H1 (cell line): ENCODE measurements around the gene DOCK10. TPM values are rescaled to one million over a fixed set of nuclear protein-coding genes. Genes with fewer than 3 reads are reported as not detected.

Experiments used
- CTCF ChIA-PET: fragments of 300-600 bp; sonication (Branson Sonifier 250); formaldehyde crosslinking; loops from one replicate; lab custom pipeline; 2021; ENCODE audit not compliant: partially characterized antibody; lab: Charles Lee
- POLR2A ChIA-PET: fragments of 300-600 bp; sonication (Branson Sonifier 250); formaldehyde crosslinking; loops from one replicate; lab custom pipeline; 2021; ENCODE audit warnings: inconsistent platforms; ENCODE audit not compliant: partially characterized antibody; lab: Charles Lee
- DNase-seq, 2 experiments: peaks; one replicate each; pipeline versions ENCODE4 v3.0.0 to v3.0.0-alpha.2; 2010 to 2022; ENCODE audit warnings: low spot score in 2 of 2, low read depth in 1 of 2, mixed read lengths in 1 of 2
- FAIRE-seq: peaks from 2 replicates; lab custom pipeline; 2011; peaks lifted over from hg19 to GRCh38; lab: Jason Lieb, UNC
- H2AFZ ChIP-seq: 2 replicates; pipeline ENCODE4 v1.8.1; 2012; ENCODE audit warnings: low read length, inconsistent platforms
- H2AK5ac ChIP-seq: 2 replicates; pipeline ENCODE4 v1.6.1; 2013; ENCODE audit warnings: low read depth, low read length
- H2BK120ac ChIP-seq: replicated peaks from 2 replicates; pipeline ENCODE3; 2013; ENCODE audit warnings: low read depth, low read length, inconsistent platforms
- H2BK12ac ChIP-seq: 2 replicates; pipeline ENCODE4 v1.6.1; 2013; ENCODE audit warnings: low read depth, low read length
- H2BK15ac ChIP-seq: 2 replicates; pipeline ENCODE4 v1.6.1; 2013; ENCODE audit warnings: low read length
- H2BK20ac ChIP-seq: 2 replicates; pipeline ENCODE4 v1.6.1; 2013; ENCODE audit warnings: low read length
- H2BK5ac ChIP-seq: 2 replicates; pipeline ENCODE4 v1.6.1; 2013; ENCODE audit warnings: low read depth, low read length
- H3K14ac ChIP-seq: 2 replicates; pipeline ENCODE4 v1.6.1; 2013; ENCODE audit warnings: inconsistent platforms; ENCODE audit not compliant: insufficient read length
- H3K18ac ChIP-seq: 2 replicates; pipeline ENCODE4 v1.6.1; 2013; ENCODE audit warnings: low read length; ENCODE audit errors: extremely low read depth
- H3K23ac ChIP-seq: 2 replicates; pipeline ENCODE4 v1.6.1; 2013; ENCODE audit warnings: inconsistent platforms; ENCODE audit not compliant: insufficient read length
- H3K23me2 ChIP-seq: 2 replicates; pipeline ENCODE4 v1.6.1; 2013; ENCODE audit warnings: low read depth, low read length
- H3K27ac ChIP-seq: 2 replicates; pipeline ENCODE4 v1.6.1; 2011; ENCODE audit warnings: low read depth, low read length, inconsistent platforms
- H3K27me3 ChIP-seq, 4 experiments: replicated peaks in 1 of 4; 1 replicate in 1 of 4; 2 replicates in 3 of 4; pipeline versions ENCODE4 v1.6.1 to v1.8.1; 2011 to 2013; ENCODE audit warnings: low read length in 3 of 4, mild to moderate bottlenecking in 3 of 4, inconsistent platforms in 2 of 4, mixed read lengths in 2 of 4, moderate library complexity in 1 of 4; ENCODE audit not compliant: control insufficient read depth in 3 of 4, insufficient read depth in 3 of 4; ENCODE audit errors: extremely low read depth in 1 of 4
- H3K36me3 ChIP-seq, 4 experiments: 2 replicates each; pipeline versions ENCODE4 v1.6.1 to v1.8.1; 2011 to 2013; ENCODE audit warnings: mild to moderate bottlenecking in 4 of 4, low read length in 3 of 4, moderate library complexity in 2 of 4, control low read depth in 1 of 4, inconsistent platforms in 1 of 4; ENCODE audit not compliant: insufficient read depth in 4 of 4, control insufficient read depth in 2 of 4
- H3K4ac ChIP-seq: replicated peaks from 2 replicates; pipeline ENCODE3; 2013; ENCODE audit warnings: low read length, low read depth, mixed read lengths, inconsistent platforms; ENCODE audit not compliant: insufficient read length
- H3K4me1 ChIP-seq, 4 experiments: replicated peaks in 1 of 4; 1 replicate in 1 of 4; 2 replicates in 3 of 4; pipeline versions ENCODE4 v1.6.1 to v1.8.1; 2011 to 2013; ENCODE audit warnings: low read length in 3 of 4, inconsistent platforms in 2 of 4, mixed read lengths in 1 of 4; ENCODE audit not compliant: insufficient read depth in 4 of 4, control insufficient read depth in 3 of 4
- H3K4me2 ChIP-seq, 2 experiments: 2 replicates each; pipeline versions ENCODE4 v1.6.1 to v1.8.1; 2011 to 2013; ENCODE audit warnings: low read depth in 2 of 2, low read length in 2 of 2, control low read depth in 1 of 2, inconsistent platforms in 1 of 2, mild to moderate bottlenecking in 1 of 2; ENCODE audit not compliant: insufficient read depth in 1 of 2
- H3K4me3 ChIP-seq, 4 experiments: fragments of 200-600, 300-600 bp in 1 of 4; sonication (generic), shearing (Covaris generic), sonication (Bioruptor Twin) in 1 of 4; 2 replicates each; pipeline versions ENCODE4 v1.5.1 to v1.8.1; 2011 to 2016; ENCODE audit warnings: low read length in 4 of 4, low read depth in 3 of 4, control low read depth in 2 of 4, inconsistent platforms in 2 of 4, mild to moderate bottlenecking in 2 of 4, mixed read lengths in 1 of 4, moderate library complexity in 1 of 4; ENCODE audit not compliant: insufficient read depth in 2 of 4; ENCODE audit errors: extremely low read depth in 1 of 4
- H3K56ac ChIP-seq: replicated peaks from 2 replicates; pipeline ENCODE3; 2013; ENCODE audit warnings: low read depth, mild to moderate bottlenecking, mixed read lengths, low read length, inconsistent platforms; ENCODE audit not compliant: insufficient read length
- H3K79me1 ChIP-seq: 2 replicates; pipeline ENCODE4 v1.6.1; 2013; ENCODE audit warnings: low read depth, low read length, control low read depth
- H3K79me2 ChIP-seq, 2 experiments: 2 replicates each; pipeline versions ENCODE4 v1.6.1 to v1.8.1; 2012 to 2013; ENCODE audit warnings: low read length in 2 of 2, mild to moderate bottlenecking in 2 of 2, inconsistent platforms in 1 of 2; ENCODE audit not compliant: insufficient read depth in 2 of 2, control insufficient read depth in 1 of 2
- H3K9ac ChIP-seq, 4 experiments: replicated peaks in 1 of 4; 1 replicate in 1 of 4; 2 replicates in 3 of 4; pipeline versions ENCODE4 v1.6.1 to v1.8.1; 2011 to 2013; ENCODE audit warnings: low read depth in 3 of 4, low read length in 3 of 4, control low read depth in 2 of 4, mild to moderate bottlenecking in 2 of 4, moderate library complexity in 2 of 4, inconsistent platforms in 1 of 4; ENCODE audit errors: extremely low read depth in 1 of 4
- H3K9me3 ChIP-seq, 2 experiments: 2 replicates each; pipeline versions ENCODE4 v1.6.1 to v1.8.1; 2012 to 2013; ENCODE audit warnings: mild to moderate bottlenecking in 2 of 2, moderate library complexity in 2 of 2, control low read depth in 1 of 2, inconsistent platforms in 1 of 2, low read depth in 1 of 2, low read length in 1 of 2, mixed read lengths in 1 of 2; ENCODE audit not compliant: insufficient read depth in 2 of 2
- H4K20me1 ChIP-seq, 2 experiments: replicated peaks in 1 of 2; 2 replicates each; pipeline versions ENCODE3 to v1.8.1; 2011 to 2013; ENCODE audit warnings: inconsistent platforms in 2 of 2, low read length in 2 of 2, mild to moderate bottlenecking in 1 of 2; ENCODE audit not compliant: insufficient read depth in 2 of 2, control insufficient read depth in 1 of 2
- H4K5ac ChIP-seq: 2 replicates; pipeline ENCODE4 v1.6.1; 2013; ENCODE audit warnings: low read length, low read depth, mixed read lengths, inconsistent platforms; ENCODE audit not compliant: insufficient read length
- H4K8ac ChIP-seq: 2 replicates; pipeline ENCODE4 v1.8.0; 2013; ENCODE audit warnings: mild to moderate bottlenecking, moderate library complexity, low read length, inconsistent platforms; ENCODE audit not compliant: insufficient read depth; ENCODE audit errors: extremely low read depth
- H4K91ac ChIP-seq: replicated peaks from 2 replicates; pipeline ENCODE3; 2013; ENCODE audit warnings: low read length, mixed read lengths, inconsistent platforms; ENCODE audit not compliant: insufficient read length
- CBX5 ChIP-seq: fragments of 300-800, 300-1000 bp; sonication (generic); IDR thresholded peaks from 2 replicates; pipeline ENCODE4 v1.7.1; 2016; ENCODE audit warnings: antibody characterized with exemption, low read length, low read depth
- RFX5 ChIP-seq: IDR thresholded peaks from 2 replicates; pipeline ENCODE4 v1.6.1; 2011; ENCODE audit warnings: low read depth, low read length, improper control_type of control experiment, borderline replicate concordance
- ZNF274 ChIP-seq: IDR thresholded peaks from 2 replicates; pipeline ENCODE4 v1.7.0; 2012; ENCODE audit warnings: low read length, borderline replicate concordance; ENCODE audit errors: extremely low read depth
- WGBS, 2 experiments: shearing (Covaris generic) in 1 of 2; methylation state at CpG; one replicate each; pipeline versions ENCODE4 v1.1.6 to v1.1.7; 2013 to 2015; ENCODE audit warnings: low lambda C conversion rate in 2 of 2, mixed read lengths in 2 of 2, inconsistent platforms in 1 of 2, low coverage in 1 of 2, missing lambda C conversion rate in 1 of 2; ENCODE audit not compliant: insufficient replicate concordance in 2 of 2, insufficient coverage in 1 of 2, insufficient read length in 1 of 2; ENCODE audit errors: extremely low coverage in 1 of 2, missing lambda C conversion rate in 1 of 2; 5-methylcytosine and 5-hydroxymethylcytosine counted together
- polyA plus RNA-seq, 7 experiments: library from polyadenylated mRNA; depleted of rRNA in 3 of 7; stranded (reverse) in 5 of 7; unstranded in 2 of 7; fragments of >200 nt in 5 of 7; fragments of 200-250 nt in 2 of 7; gene quantifications; 1 replicate in 5 of 7; 2 replicates in 1 of 7; 4 replicates in 1 of 7; pipeline versions ENCODE4 v1.2.1 to v1.2.3, GENCODE V29; 2011 to 2013; ENCODE audit warnings: missing spikeins in 2 of 7, mixed read lengths in 2 of 7
- total RNA-seq: library from RNA; stranded (reverse); fragmentation: NEBNext Ultra II Directional; extraction: Animal tissue kit (Norgen Biotek cat#: 25700); gene quantifications from 2 replicates; pipeline ENCODE4 v1.2.1, GENCODE V29; 2021
- TF ChIP-seq, protein P1 (sequence below): IDR thresholded peaks from 2 replicates; pipeline ENCODE4 v1.6.1; 2011; ENCODE audit warnings: low read depth, mild to moderate bottlenecking, low read length; ENCODE audit not compliant: insufficient read depth
- TF ChIP-seq, protein P2 (sequence below), 3 experiments: IDR thresholded peaks; 1 replicate in 2 of 3; 2 replicates in 1 of 3; pipeline versions ENCODE4 v1.5.1 to v1.6.1; 2011; ENCODE audit warnings: low read length in 3 of 3, mild to moderate bottlenecking in 3 of 3, inconsistent platforms in 2 of 3, low read depth in 1 of 3, moderate library complexity in 1 of 3; ENCODE audit not compliant: insufficient read depth in 1 of 3; ENCODE audit errors: control extremely low read depth in 1 of 3

The DOCK10 gene
- total and polyA plus RNA-seq, 2 of the 8 experiments (the other 6 are each of a cell fraction or from before 2014, with no cell fraction given), result 0.33 to 1.6 TPM

DNA sequence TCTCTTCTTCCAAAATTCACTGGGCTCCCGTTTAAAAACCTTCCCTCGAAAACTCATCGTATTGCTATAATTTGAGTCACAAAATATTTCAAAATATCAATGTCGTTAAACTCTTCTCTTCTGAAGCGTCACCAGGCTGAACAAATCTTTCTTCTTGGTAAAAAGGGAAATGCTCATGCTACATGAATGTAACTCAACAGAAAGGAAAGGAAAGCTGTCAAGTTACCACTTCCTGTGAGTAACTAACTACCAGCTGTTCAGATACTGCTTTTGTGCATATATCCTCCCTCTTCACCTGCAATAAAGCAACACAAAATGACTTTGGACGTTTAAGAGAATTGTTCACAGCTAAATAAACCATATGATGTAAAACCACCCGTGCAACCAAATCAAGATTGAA lies 95.4 kb downstream of the DOCK10 start:
- Histone ChIP-seq H4K8ac (no peak overlapping the region), H2BK15ac (no peak overlapping the region), H3K14ac (no peak overlapping the region), H4K91ac (no peak overlapping the region), H2BK12ac (no peak overlapping the region), H3K27ac (no peak overlapping the region), H2BK5ac (no peak overlapping the region), H3K4me1 (peaks cover 0 to 9% (median 5%) of the 10 kb centered on the region in 4 experiments; a peak in 3 of 7 replicates), H2AK5ac (no peak overlapping the region), H3K23me2 (no peaks in the 10 kb centered on the region), H3K9me3 (no peaks in the 10 kb centered on the region), H3K27me3 (no peaks in the 10 kb centered on the region), H3K79me1 (no peaks in the 10 kb centered on the region), H3K4me2 (no peak overlapping the region), H3K9ac (no peak overlapping the region), H3K36me3 (no peaks in the 10 kb centered on the region), H2BK20ac (no peak overlapping the region), H3K4me3 (no peak overlapping the region), H2BK120ac (no peak overlapping the region), H3K4ac (no peak overlapping the region), H3K56ac (no peak overlapping the region), H3K79me2 (no peaks in the 10 kb centered on the region), H2AFZ (0 out of 2 replicates have a peak overlapping the region, but pooled peaks have one; percentile 50), H4K20me1 (no peaks in the 10 kb centered on the region), H4K5ac (no peak overlapping the region), H3K23ac (no peak overlapping the region), H3K18ac (no peak overlapping the region)
- CTCF ChIA-PET, result interaction anchor here (0.6 to 1.5 kb wide), 3 partner anchors 10 to 55 kb away, joined by 3 read pairs; no protein-coding TSS in a partner anchor
- POLR2A ChIA-PET, result no interaction called here
- FAIRE-seq (no peak), DNase-seq (no peak)
- WGBS, 2 experiments, result 79% methylated on average over 7 of the region's 7 CpGs; no CpG with 5 or more reads in 1 of the 2 experiments
- no peak for TF ChIP-seq CBX5
- TF ChIP-seq, protein P1, sequence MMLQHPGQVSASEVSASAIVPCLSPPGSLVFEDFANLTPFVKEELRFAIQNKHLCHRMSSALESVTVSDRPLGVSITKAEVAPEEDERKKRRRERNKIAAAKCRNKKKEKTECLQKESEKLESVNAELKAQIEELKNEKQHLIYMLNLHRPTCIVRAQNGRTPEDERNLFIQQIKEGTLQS, result no peak
- no peak for TF ChIP-seq ZNF274
- TF ChIP-seq, protein P2, sequence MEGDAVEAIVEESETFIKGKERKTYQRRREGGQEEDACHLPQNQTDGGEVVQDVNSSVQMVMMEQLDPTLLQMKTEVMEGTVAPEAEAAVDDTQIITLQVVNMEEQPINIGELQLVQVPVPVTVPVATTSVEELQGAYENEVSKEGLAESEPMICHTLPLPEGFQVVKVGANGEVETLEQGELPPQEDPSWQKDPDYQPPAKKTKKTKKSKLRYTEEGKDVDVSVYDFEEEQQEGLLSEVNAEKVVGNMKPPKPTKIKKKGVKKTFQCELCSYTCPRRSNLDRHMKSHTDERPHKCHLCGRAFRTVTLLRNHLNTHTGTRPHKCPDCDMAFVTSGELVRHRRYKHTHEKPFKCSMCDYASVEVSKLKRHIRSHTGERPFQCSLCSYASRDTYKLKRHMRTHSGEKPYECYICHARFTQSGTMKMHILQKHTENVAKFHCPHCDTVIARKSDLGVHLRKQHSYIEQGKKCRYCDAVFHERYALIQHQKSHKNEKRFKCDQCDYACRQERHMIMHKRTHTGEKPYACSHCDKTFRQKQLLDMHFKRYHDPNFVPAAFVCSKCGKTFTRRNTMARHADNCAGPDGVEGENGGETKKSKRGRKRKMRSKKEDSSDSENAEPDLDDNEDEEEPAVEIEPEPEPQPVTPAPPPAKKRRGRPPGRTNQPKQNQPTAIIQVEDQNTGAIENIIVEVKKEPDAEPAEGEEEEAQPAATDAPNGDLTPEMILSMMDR (IDR thresholded peaks at IDR 0.05; ENCODE audit: control extremely low read depth in 1 of 3, insufficient read depth in 1 of 3, low read depth in 1 of 3, low read length in 3 of 3), result no peak
- TF ChIP-seq RFX5, result no peak
